ENCODE data around the gene NPAS3.

The NPAS3 gene

DNA sequence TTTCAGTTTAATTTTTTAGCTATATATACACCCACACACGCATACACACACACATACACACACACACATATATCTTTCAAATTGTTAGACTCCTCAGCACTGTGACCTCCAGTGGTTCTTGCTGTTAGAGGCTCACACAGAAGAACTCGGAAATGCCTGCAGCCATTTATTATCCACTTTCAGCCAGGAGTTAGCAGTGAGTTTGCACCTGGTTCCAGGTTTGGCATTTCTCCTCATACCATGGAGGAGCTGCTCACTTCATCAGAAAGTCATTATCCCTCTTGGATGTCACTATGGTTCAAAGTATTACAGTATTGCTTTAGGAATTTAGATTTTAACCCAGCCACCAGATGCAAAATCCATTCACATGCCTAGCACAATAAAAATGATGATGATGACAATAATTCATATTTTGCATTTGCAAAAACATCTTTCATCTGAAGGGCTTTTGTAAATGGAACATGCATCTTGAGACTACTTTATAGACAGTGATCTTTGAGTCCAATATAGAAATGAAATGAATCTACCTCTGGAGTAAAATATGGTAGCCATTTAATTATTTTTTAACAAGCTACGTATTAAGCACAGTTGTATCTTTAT, 42.3 kb downstream of the NPAS3 start:
- H3K36me3 ChIP-seq (ENCODE audit: control insufficient read depth in 2 of 2, insufficient read depth in 1 of 2, low read length in 2 of 2), result no peaks in the 10 kb centered on the region
- H3K4me3 ChIP-seq (ENCODE audit: low read depth, low read length), result no peak overlapping the region
- H3K4me1 ChIP-seq (ENCODE audit: control insufficient read depth, insufficient read depth, low read length), result no peaks in the 10 kb centered on the region; the same call in 1 of the 2 replicates
- ChIA-PET POLR2A (no interaction called here), CTCF (no interaction called here)
- no peaks in the 10 kb centered on the region for H3K9me3 ChIP-seq (ENCODE audit: control insufficient read depth, insufficient read depth, low read depth, low read length)
- no peak overlapping the region for H3K27ac ChIP-seq (ENCODE audit: extremely low read depth, low read depth, low read length)
- TF ChIP-seq ZNF670 (tag by site-specific recombination; IDR thresholded peaks at IDR 0.05; ENCODE audit: low read depth), result no peak
- TF ChIP-seq ZNF341 (tag by site-specific recombination; IDR thresholded peaks at IDR 0.05; ENCODE audit: low read depth), result no peak
- TF ChIP-seq OSR2 (tag by site-specific recombination; IDR thresholded peaks at IDR 0.05), result no peak
- no peak for TF ChIP-seq ZNF830 (tag by site-specific recombination; IDR thresholded peaks at IDR 0.05; ENCODE audit: low read depth)
- no peak for TF ChIP-seq ZNF335 (tag by site-specific recombination; conservative IDR thresholded peaks at IDR 0.05)
- TF ChIP-seq ZBTB20 (tag by site-specific recombination; IDR thresholded peaks at IDR 0.05), result no peak
- TF ChIP-seq TSHZ1 (tag by site-specific recombination; IDR thresholded peaks at IDR 0.05; ENCODE audit: borderline replicate concordance), result no peak
- TF ChIP-seq KLF8 (tag by site-specific recombination; IDR thresholded peaks at IDR 0.05), result no peak
- TF ChIP-seq TCF7L2 (IDR thresholded peaks at IDR 0.05; ENCODE audit: borderline replicate concordance, low read depth, low read length), result no peak
- TF ChIP-seq ZFP69B (tag by site-specific recombination; IDR thresholded peaks at IDR 0.05), result no peak
- TF ChIP-seq ZNF521 (tag by site-specific recombination; IDR thresholded peaks at IDR 0.05), result no peak
- no peak for TF ChIP-seq ZNF394 (tag by site-specific recombination; IDR thresholded peaks at IDR 0.05; ENCODE audit: borderline replicate concordance)
- TF ChIP-seq ZNF629 (tag by site-specific recombination; IDR thresholded peaks at IDR 0.05), result no peak
- no peak for TF ChIP-seq ZNF404 (tag by site-specific recombination; IDR thresholded peaks at IDR 0.05)
- TF ChIP-seq, protein P1, sequence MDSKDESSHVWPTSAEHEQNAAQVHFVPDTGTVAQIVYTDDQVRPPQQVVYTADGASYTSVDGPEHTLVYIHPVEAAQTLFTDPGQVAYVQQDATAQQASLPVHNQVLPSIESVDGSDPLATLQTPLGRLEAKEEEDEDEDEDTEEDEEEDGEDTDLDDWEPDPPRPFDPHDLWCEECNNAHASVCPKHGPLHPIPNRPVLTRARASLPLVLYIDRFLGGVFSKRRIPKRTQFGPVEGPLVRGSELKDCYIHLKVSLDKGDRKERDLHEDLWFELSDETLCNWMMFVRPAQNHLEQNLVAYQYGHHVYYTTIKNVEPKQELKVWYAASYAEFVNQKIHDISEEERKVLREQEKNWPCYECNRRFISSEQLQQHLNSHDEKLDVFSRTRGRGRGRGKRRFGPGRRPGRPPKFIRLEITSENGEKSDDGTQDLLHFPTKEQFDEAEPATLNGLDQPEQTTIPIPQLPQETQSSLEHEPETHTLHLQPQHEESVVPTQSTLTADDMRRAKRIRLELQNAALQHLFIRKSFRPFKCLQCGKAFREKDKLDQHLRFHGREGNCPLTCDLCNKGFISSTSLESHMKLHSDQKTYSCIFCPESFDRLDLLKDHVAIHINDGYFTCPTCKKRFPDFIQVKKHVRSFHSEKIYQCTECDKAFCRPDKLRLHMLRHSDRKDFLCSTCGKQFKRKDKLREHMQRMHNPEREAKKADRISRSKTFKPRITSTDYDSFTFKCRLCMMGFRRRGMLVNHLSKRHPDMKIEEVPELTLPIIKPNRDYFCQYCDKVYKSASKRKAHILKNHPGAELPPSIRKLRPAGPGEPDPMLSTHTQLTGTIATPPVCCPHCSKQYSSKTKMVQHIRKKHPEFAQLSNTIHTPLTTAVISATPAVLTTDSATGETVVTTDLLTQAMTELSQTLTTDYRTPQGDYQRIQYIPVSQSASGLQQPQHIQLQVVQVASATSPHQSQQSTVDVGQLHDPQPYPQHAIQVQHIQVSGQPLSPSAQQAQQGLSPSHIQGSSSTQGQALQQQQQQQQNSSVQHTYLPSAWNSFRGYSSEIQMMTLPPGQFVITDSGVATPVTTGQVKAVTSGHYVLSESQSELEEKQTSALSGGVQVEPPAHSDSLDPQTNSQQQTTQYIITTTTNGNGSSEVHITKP (tag by site-specific recombination; IDR thresholded peaks at IDR 0.05), result no peak

- CTCF ChIA-PET, result interaction anchor here (0.6 to 0.7 kb wide), 2 partner anchors 404 to 1894 kb away, joined by 3 read pairs; no protein-coding TSS in a partner anchor
- no peaks in the 10 kb centered on the region for H3K4me1 ChIP-seq (ENCODE audit: control insufficient read depth, insufficient read depth, low read length)
- no peaks in the 10 kb centered on the region for H3K9me3 ChIP-seq (ENCODE audit: control insufficient read depth, insufficient read depth, low read depth, low read length)
- POLR2A ChIA-PET, result no interaction called here
- no peaks in the 10 kb centered on the region for H3K36me3 ChIP-seq (ENCODE audit: control insufficient read depth in 2 of 2, insufficient read depth in 1 of 2, low read length in 2 of 2)
- H3K4me3 ChIP-seq (ENCODE audit: low read depth, low read length), result no peak overlapping the region
- no peak overlapping the region for H3K27ac ChIP-seq (ENCODE audit: extremely low read depth, low read depth, low read length)
- TF ChIP-seq ZNF23 (tag by site-specific recombination; IDR thresholded peaks at IDR 0.05; ENCODE audit: borderline replicate concordance) (no peak), ZNF404 (tag by site-specific recombination; IDR thresholded peaks at IDR 0.05) (no peak), ZBTB1 (tag by site-specific recombination; IDR thresholded peaks at IDR 0.05) (no peak), ZNF133 (tag by site-specific recombination; IDR thresholded peaks at IDR 0.05) (no peak), ZNF777 (tag by site-specific recombination; IDR thresholded peaks at IDR 0.05; ENCODE audit: borderline replicate concordance) (no peak), ZNF341 (tag by site-specific recombination; IDR thresholded peaks at IDR 0.05; ENCODE audit: low read depth) (no peak), TRIM28 (IDR thresholded peaks at IDR 0.05; ENCODE audit: borderline replicate concordance, low read length) (no peak), ZNF76 (tag by site-specific recombination; IDR thresholded peaks at IDR 0.05; ENCODE audit: borderline replicate concordance, low read depth) (no peak), ZNF391 (tag by site-specific recombination; IDR thresholded peaks at IDR 0.05; ENCODE audit: borderline replicate concordance, low read depth) (no peak), ZNF274 (IDR thresholded peaks at IDR 0.05; ENCODE audit: low read length) (no peak), ZNF274 (tag by site-specific recombination; IDR thresholded peaks at IDR 0.05; ENCODE audit: borderline replicate concordance) (no peak)
- TF ChIP-seq, protein P2, sequence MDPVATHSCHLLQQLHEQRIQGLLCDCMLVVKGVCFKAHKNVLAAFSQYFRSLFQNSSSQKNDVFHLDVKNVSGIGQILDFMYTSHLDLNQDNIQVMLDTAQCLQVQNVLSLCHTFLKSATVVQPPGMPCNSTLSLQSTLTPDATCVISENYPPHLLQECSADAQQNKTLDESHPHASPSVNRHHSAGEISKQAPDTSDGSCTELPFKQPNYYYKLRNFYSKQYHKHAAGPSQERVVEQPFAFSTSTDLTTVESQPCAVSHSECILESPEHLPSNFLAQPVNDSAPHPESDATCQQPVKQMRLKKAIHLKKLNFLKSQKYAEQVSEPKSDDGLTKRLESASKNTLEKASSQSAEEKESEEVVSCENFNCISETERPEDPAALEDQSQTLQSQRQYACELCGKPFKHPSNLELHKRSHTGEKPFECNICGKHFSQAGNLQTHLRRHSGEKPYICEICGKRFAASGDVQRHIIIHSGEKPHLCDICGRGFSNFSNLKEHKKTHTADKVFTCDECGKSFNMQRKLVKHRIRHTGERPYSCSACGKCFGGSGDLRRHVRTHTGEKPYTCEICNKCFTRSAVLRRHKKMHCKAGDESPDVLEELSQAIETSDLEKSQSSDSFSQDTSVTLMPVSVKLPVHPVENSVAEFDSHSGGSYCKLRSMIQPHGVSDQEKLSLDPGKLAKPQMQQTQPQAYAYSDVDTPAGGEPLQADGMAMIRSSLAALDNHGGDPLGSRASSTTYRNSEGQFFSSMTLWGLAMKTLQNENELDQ (tag by site-specific recombination; IDR thresholded peaks at IDR 0.05; ENCODE audit: low read depth), result no peak
These were observed 45.7 kb downstream of the NPAS3 start for GRCh38 chr14:32984241-32984930.
